SK-N-SH (cell line): ENCODE measurements around the gene C5orf24. TPM values are rescaled to one million over a fixed set of nuclear protein-coding genes. Genes with fewer than 3 reads are reported as not detected.
A peak's percentile ranks its signal among the peaks of the same experiment; 100 is the strongest.

Experiments used
- ELF1 ChIP-seq: IDR thresholded peaks from 2 replicates; pipeline ENCODE4 v1.4.0; 2012
- EP300 ChIP-seq, 2 experiments: IDR thresholded peaks; 2 replicates each; pipeline versions ENCODE4 v1.4.0 to v1.6.1; 2012; ENCODE audit warnings: borderline replicate concordance in 1 of 2, low read depth in 1 of 2, low read length in 1 of 2
- FOXJ3 ChIP-seq: sonication (generic); formaldehyde crosslinking; IDR thresholded peaks from 2 replicates; pipeline ENCODE4 v1.5.1; 2020; ENCODE audit warnings: mild to moderate bottlenecking, missing genetic modification reagents
- GABPA ChIP-seq: IDR thresholded peaks from 2 replicates; pipeline ENCODE4 v1.4.0; 2012; ENCODE audit warnings: low read depth, mild to moderate bottlenecking
- IRF3 ChIP-seq: fragments of 150-350 bp; IDR thresholded peaks from 2 replicates; pipeline ENCODE4 v1.6.1; 2016; ENCODE audit warnings: mild to moderate bottlenecking, low read depth, low read length
- JUND ChIP-seq: IDR thresholded peaks from 2 replicates; pipeline ENCODE4 v1.4.0; 2012
- MAX ChIP-seq: IDR thresholded peaks from 2 replicates; pipeline ENCODE4 v1.4.0; 2012; ENCODE audit warnings: low read depth
- MEF2A ChIP-seq: IDR thresholded peaks from 2 replicates; pipeline ENCODE4 v1.4.0; 2012; ENCODE audit warnings: low read depth, borderline replicate concordance
- MXI1 ChIP-seq: IDR thresholded peaks from 2 replicates; pipeline ENCODE4 v1.6.1; 2012; ENCODE audit warnings: mild to moderate bottlenecking, low read depth, low read length, improper control_type of control experiment
- NRF1 ChIP-seq: IDR thresholded peaks from 2 replicates; pipeline ENCODE4 v1.6.1; 2012; ENCODE audit warnings: low read depth, mild to moderate bottlenecking, low read length
- PBX3 ChIP-seq: IDR thresholded peaks from 2 replicates; pipeline ENCODE4; 2012
- POLR2AphosphoS5 ChIP-seq: IDR thresholded peaks from 2 replicates; pipeline ENCODE4 v1.6.1; 2012; ENCODE audit warnings: low read depth, low read length
- RCOR1 ChIP-seq: fragments of 150-350 bp; IDR thresholded peaks from 2 replicates; pipeline ENCODE4 v1.6.1; 2017; ENCODE audit warnings: antibody characterized with exemption, low read length
- REST ChIP-seq: IDR thresholded peaks from 2 replicates; pipeline ENCODE4 v1.6.1; 2012; ENCODE audit warnings: mild to moderate bottlenecking, low read depth, low read length, moderate library complexity
- TAF1 ChIP-seq: IDR thresholded peaks from 2 replicates; pipeline ENCODE4 v1.6.1; 2012; ENCODE audit warnings: low read depth, mild to moderate bottlenecking, low read length, moderate library complexity, borderline replicate concordance
- TCF12 ChIP-seq: IDR thresholded peaks from 2 replicates; pipeline ENCODE4 v1.4.0; 2012
- USF2 ChIP-seq: fragments of 150-350 bp; IDR thresholded peaks from 2 replicates; pipeline ENCODE4 v1.6.1; 2017; ENCODE audit warnings: antibody characterized with exemption, low read length, low read depth, borderline replicate concordance
- YY1 ChIP-seq: IDR thresholded peaks from 2 replicates; pipeline ENCODE4 v1.4.0; 2012; ENCODE audit warnings: low read depth, mild to moderate bottlenecking
- polyA plus RNA-seq, 3 experiments: library from polyadenylated mRNA; depleted of rRNA; stranded (reverse); fragments of >200 nt; gene quantifications; 2 replicates each; pipeline ENCODE4 v1.2.3, GENCODE V29; 2012

The C5orf24 gene
- polyA plus RNA-seq, 1 of the 3 experiments (the other 2 are of a cell fraction) = 21.8 TPM

GRCh38 chr5:134904610-134905245 is 59.0 kb downstream of the C5orf24 start, which contains the start of gene PCBD2 (continued):
- TF ChIP-seq REST (no peak), RCOR1 (peak; percentile 59; the same call in 1 of the 2 replicates), YY1 (peak; percentile 55), TCF12 (0 out of 2 replicates have a peak, but pooled peaks have one; percentile 20), MAX (peak; percentile 83), EP300 (IDR thresholded peaks at IDR 0.05; ENCODE audit: borderline replicate concordance in 1 of 2, low read depth in 1 of 2, low read length in 1 of 2) (0 out of 4 replicates have a peak, but pooled peaks of 1 of the 2 experiments have one; percentile 12), FOXJ3 (CRISPR knock-in tag) (no peak), NRF1 (no peak; the same call in 1 of the 2 replicates), USF2 (no peak), TAF1 (peak; percentile 53; the same call in 1 of the 2 replicates), ELF1 (no peak), MXI1 (0 out of 2 replicates have a peak, but pooled peaks have one; percentile 44), POLR2AphosphoS5 (peak; percentile 50), PBX3 (no peak; the same call in 1 of the 2 replicates), IRF3 (no peak), MEF2A (no peak), GABPA (no peak), JUND (no peak)
- TF ChIP-seq, all 33 proteins: peak for 12
